Measurements from ENCODE around the gene STK16.

Gene STK16

DNA sequence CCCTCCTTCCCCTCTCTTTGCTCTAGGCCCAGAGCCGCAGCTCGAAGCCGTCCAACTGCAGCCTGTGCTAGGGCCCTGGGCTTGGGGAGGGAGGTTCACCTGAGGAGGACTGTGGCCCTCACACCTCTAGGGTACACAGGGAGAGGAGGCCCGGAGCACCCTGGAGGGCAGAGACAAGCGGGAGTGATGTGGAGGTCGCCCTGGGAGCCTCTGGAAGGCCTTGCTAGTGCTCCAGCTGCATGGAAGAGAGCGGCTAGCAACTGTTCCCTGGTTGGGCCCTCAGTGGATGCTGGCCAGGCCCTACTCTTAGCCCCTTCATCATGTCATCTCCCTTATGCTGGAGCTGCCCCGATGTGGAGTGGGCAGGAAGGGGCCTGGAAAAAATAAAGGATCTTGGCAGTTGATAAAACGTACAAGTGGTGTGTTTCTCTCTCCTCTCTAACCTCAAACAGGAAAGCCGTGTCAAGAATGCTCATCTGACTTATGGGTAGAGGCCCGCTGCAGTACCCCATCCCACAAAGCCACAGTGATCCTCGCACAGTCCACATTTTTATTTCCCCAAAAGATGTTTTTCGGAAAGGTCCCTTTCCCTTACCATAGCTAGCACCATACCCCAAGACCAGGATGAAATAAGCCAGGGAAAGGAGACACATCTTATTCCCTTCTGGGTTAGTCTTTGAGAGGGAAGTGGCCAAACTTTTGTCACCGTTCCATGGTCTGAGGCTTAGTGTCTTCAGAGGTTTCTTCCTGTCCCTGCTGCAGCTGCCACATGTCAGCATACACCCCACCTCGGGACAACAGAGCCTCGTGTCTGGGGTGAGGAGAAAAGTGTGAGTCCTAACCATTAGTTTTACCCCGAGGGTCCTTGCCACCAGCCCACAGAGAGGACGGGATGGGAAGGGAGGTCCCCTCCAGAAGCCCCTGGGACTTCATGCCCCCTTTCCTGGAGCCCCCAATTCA, 35.8 kb upstream of the STK16 start:
- Mint-ChIP-seq H3K4me1 (ENCODE audit: low read depth) (peaks cover 49% of the 10 kb centered on the region), H3K27ac (peak overlapping the region; percentile 88), H3K36me3 (peaks cover 4% of the 10 kb centered on the region), H3K9me3 (ENCODE audit: low read depth) (no peaks in the 10 kb centered on the region), H3K4me3 (peak overlapping the region; percentile 61), H3K27me3 (no peaks in the 10 kb centered on the region)

DNA sequence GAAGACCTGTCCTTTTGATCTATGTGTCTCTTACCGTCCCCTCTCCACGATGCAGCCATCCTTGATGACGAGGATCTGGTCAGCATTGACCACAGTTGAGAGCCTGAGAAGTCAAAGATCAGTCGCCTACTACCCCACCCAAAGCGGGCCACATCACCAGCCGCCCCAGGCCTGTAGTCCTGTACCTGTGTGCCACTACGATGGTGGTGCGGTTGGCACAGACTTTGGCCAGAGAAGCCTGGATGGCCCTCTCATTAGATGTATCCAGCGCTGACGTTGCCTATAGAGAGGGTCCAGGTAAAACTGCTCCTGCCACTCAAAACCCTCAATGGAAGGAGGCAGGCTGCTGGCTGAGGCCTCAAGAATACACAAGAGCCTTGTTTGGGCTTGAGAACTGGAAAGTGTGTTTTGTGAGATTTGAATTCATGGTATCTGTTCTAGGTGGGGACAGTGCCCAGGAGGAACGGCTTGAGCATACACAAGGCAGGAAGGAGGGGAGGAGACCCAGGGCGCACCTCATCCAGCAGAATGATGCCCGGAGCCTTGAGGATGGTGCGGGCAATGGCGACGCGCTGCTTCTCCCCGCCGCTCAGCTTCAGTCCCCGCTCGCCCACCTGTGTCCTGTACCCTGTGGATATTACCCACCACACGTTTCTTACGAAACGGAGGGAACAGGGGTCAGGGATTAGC, 34.9 kb upstream of the STK16 start:
- Mint-ChIP-seq H3K27ac (peak overlapping the region; percentile 83), H3K4me3 (no peak overlapping the region), H3K4me1 (ENCODE audit: low read depth) (peaks cover 47% of the 10 kb centered on the region), H3K9me3 (ENCODE audit: low read depth) (no peaks in the 10 kb centered on the region), H3K27me3 (no peaks in the 10 kb centered on the region), H3K36me3 (peaks cover 4% of the 10 kb centered on the region)

DNA sequence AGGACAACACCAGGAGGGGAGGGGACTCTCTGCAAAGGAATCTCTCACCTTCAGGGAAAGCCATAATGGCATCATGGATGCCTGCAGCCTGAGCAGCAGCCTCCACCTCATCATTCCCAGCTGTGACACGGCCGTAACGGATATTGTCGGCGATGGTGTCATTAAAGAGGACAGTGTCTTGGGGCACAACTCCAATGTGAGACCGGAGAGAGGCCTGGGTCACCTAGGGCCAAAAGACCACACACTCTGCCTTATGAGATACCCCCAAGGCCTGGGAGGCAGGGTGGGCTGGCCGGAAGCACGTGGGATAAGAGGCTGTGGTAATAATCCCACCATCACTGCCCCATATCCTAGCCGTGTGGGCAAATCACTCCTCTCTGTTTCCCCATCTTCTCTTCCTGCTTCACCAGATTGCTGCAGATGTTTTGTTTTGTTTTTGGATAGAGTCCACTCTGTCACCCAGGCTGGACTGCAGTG, 34.4 kb upstream of the STK16 start:
- Mint-ChIP-seq H3K27me3 (no peaks in the 10 kb centered on the region), H3K4me1 (ENCODE audit: low read depth) (peaks cover 46% of the 10 kb centered on the region), H3K4me3 (no peak overlapping the region), H3K36me3 (peaks cover 4% of the 10 kb centered on the region), H3K9me3 (ENCODE audit: low read depth) (no peaks in the 10 kb centered on the region), H3K27ac (peak overlapping the region; percentile 81)

GRCh38 chr2:219213026-219213415, 32.3 kb upstream of the STK16 start:
- peaks cover 40% of the 10 kb centered on the region for H3K4me1 Mint-ChIP-seq (ENCODE audit: low read depth)
- no peak overlapping the region for H3K4me3 Mint-ChIP-seq
- peaks cover 4% of the 10 kb centered on the region for H3K36me3 Mint-ChIP-seq
- H3K27me3 Mint-ChIP-seq = no peaks in the 10 kb centered on the region
- no peak overlapping the region for H3K27ac Mint-ChIP-seq
- no peaks in the 10 kb centered on the region for H3K9me3 Mint-ChIP-seq (ENCODE audit: low read depth)

DNA sequence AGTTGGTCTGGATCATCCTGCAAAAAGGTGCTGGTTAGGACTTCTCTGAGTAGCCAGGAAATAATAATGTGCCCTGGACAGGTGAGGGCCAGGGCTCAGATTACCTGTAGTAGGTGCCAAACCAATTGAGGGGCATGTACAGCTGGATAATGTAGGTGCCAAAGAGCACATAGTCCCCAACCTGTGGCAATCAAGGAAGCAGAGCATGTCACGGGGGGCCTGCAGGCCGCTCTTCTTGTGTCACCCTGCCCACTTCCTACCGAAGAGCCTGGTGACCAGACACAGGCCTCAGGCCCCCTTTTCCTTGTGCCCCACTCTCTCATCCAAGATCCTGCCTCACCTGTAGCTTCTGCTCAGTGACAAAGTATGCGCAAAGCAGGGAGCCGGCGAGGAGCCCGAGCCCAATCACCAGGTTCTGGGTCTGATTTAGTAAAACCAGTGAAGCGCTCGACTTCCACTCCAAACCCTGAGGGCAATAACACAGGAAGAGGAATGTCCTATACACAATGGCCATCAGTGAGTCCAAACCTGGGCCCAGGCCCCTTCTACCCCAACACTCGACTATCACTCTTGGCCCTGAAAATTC, 31.7 kb upstream of the STK16 start:
- no peak overlapping the region for H3K4me3 Mint-ChIP-seq

GRCh38 chr2:219214141-219214540, 31.1 kb upstream of the STK16 start:
- no peak overlapping the region for H3K27ac Mint-ChIP-seq
- H3K4me1 Mint-ChIP-seq (ENCODE audit: low read depth) = peaks cover 34% of the 10 kb centered on the region
- no peak overlapping the region for H3K4me3 Mint-ChIP-seq
- H3K36me3 Mint-ChIP-seq = peaks cover 4% of the 10 kb centered on the region
- H3K9me3 Mint-ChIP-seq (ENCODE audit: low read depth) = no peaks in the 10 kb centered on the region
- H3K27me3 Mint-ChIP-seq = no peaks in the 10 kb centered on the region

More for the DNA sequence above, 31.7 kb upstream of the STK16 start:
- peaks cover 4% of the 10 kb centered on the region for H3K36me3 Mint-ChIP-seq
- no peaks in the 10 kb centered on the region for H3K9me3 Mint-ChIP-seq (ENCODE audit: low read depth)
- no peaks in the 10 kb centered on the region for H3K27me3 Mint-ChIP-seq
- no peak overlapping the region for H3K27ac Mint-ChIP-seq
- H3K4me1 Mint-ChIP-seq (ENCODE audit: low read depth) = peaks cover 36% of the 10 kb centered on the region

DNA sequence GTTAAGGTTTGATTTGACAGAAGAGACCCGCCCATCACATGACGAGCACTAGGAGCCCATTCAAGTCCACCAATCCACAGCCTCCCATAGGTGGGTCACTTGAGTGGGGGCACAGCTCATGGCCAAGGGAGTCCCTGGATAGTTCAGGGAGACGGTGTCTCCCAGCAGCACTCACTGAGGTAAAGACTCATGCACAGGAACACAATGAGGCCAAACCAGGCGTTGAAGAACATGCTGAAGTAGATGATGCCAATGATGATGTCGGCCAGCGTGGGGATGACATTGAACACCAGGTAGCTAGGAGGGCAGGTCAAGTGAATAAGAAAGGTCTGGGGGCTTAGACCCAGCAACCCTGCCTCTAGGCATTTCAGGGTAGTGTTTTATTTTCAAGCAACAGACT, 30.5 kb upstream of the STK16 start:
- Mint-ChIP-seq H3K4me3 (no peak overlapping the region), H3K27me3 (no peaks in the 10 kb centered on the region), H3K27ac (no peak overlapping the region), H3K9me3 (ENCODE audit: low read depth) (no peaks in the 10 kb centered on the region), H3K36me3 (peaks cover 2% of the 10 kb centered on the region), H3K4me1 (ENCODE audit: low read depth) (peaks cover 34% of the 10 kb centered on the region)

DNA sequence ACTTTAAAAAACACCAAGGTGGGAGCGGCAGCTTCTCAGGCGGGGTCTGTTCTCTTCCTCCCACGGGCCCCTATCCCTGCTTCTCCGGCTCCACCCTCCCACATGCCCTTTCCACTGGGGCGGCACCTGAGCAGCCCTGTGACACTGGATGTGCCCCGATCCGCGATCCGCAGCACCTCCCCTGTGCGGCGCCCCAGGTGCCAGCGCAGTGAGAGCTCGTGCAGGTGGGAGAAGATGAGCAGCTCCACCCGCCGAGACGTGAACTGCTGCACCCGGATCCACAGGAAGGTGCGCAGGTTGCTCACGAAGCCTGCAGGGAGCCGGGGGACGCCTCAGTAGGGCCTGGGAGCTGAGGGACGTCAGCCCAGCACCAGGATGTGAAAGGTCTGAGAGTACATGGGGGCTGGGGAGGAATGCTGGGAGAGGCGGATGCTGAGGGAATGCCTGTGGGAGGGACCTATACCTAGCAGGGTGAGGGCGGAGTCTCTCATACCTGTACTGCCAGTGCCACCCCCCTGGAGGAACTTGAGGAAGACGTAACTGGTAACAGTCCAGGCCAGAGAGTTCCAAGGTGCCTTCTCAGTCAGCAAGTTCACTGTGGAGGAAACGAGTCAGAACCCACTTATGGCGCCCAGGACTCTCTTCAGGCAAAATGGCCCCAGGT, 29.3 kb upstream of the STK16 start:
- peaks cover 25% of the 10 kb centered on the region for H3K4me1 Mint-ChIP-seq (ENCODE audit: low read depth)
- no peak overlapping the region for H3K4me3 Mint-ChIP-seq
- no peak overlapping the region for H3K27ac Mint-ChIP-seq
- no peaks in the 10 kb centered on the region for H3K27me3 Mint-ChIP-seq
- peaks cover 2% of the 10 kb centered on the region for H3K36me3 Mint-ChIP-seq
- H3K9me3 Mint-ChIP-seq (ENCODE audit: low read depth) = no peaks in the 10 kb centered on the region

DNA sequence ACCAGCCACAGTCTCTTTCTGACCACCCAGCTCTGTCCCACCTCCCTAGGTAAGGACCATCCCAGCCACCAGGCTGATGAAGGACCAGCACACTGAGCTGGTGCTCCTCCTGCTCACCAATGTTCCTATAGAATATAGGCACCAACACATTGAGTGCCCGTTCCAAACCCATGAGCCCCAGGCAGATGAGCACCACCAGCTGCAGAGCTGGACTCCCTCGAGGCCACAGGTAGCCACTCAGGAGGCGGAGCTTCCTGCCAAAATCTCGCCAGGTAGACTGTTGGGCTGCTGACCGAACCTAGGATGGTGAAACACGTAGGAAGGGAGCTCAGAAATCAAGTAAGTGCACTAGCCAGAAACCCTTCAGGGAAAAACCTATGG, 28.8 kb upstream of the STK16 start:
- Mint-ChIP-seq H3K9me3 (ENCODE audit: low read depth) (no peaks in the 10 kb centered on the region), H3K4me3 (peak overlapping the region; percentile 72), H3K4me1 (ENCODE audit: low read depth) (peaks cover 20% of the 10 kb centered on the region), H3K27ac (no peak overlapping the region), H3K27me3 (no peaks in the 10 kb centered on the region), H3K36me3 (peaks cover 5% of the 10 kb centered on the region)

- H3K9me3 Mint-ChIP-seq (ENCODE audit: low read depth) = no peaks in the 10 kb centered on the region
- H3K4me3 Mint-ChIP-seq = peak overlapping the region; percentile 88
- H3K36me3 Mint-ChIP-seq = peaks cover 7% of the 10 kb centered on the region
- H3K27me3 Mint-ChIP-seq = no peaks in the 10 kb centered on the region
- H3K4me1 Mint-ChIP-seq (ENCODE audit: low read depth) = peaks cover 20% of the 10 kb centered on the region
- peak overlapping the region; percentile 81 for H3K27ac Mint-ChIP-seq
Observed at GRCh38 chr2:219218217-219218731, 27.0 kb upstream of the STK16 start.

- Mint-ChIP-seq H3K4me3 (peak within 1 kb of the TSS; percentile 88), H3K9me3 (ENCODE audit: low read depth) (no peaks in the 10 kb centered on the region), H3K36me3 (peaks cover 7% of the 10 kb centered on the region), H3K27me3 (no peaks in the 10 kb centered on the region), H3K4me1 (ENCODE audit: low read depth) (peaks cover 20% of the 10 kb centered on the region), H3K27ac (peak within 1 kb of the TSS; percentile 81)
Observed at GRCh38 chr2:219218732-219219701, 26.3 kb upstream of the STK16 start, which contains the start of gene ABCB6. ABCB6 (minus strand) TSS chr2:219218958; CDS start chr2:219218673, 285 bp downstream.

- no peaks in the 10 kb centered on the region for H3K27me3 Mint-ChIP-seq
- no peaks in the 10 kb centered on the region for H3K9me3 Mint-ChIP-seq (ENCODE audit: low read depth)
- H3K36me3 Mint-ChIP-seq = peaks cover 6% of the 10 kb centered on the region
- H3K4me3 Mint-ChIP-seq = peak overlapping the region; percentile 7
- peaks cover 20% of the 10 kb centered on the region for H3K4me1 Mint-ChIP-seq (ENCODE audit: low read depth)
- H3K27ac Mint-ChIP-seq = no peak overlapping the region
Observed at GRCh38 chr2:219219784-219220532, 25.3 kb upstream of the STK16 start.

Data from activated naive CD8-positive, alpha-beta T cell (primary cell).